Diencephalon (tissue), 1 donor: Measurements from ENCODE around the gene LRP6. TPM values are rescaled to one million over a fixed set of nuclear protein-coding genes. Genes with fewer than 3 reads are reported as not detected.

Source experiments
- small RNA-seq: library from RNA; depleted of rRNA; stranded (forward); fragments of <200 nt; gene quantifications from one replicate; pipeline ENCODE3, GENCODE V24; 2014
- total RNA-seq: library from RNA; depleted of rRNA; stranded (reverse); fragments of >200 nt; gene quantifications from one replicate; pipeline ENCODE4 v1.2.3, GENCODE V29; 2014

The LRP6 gene
- 58.6 TPM for total RNA-seq

GRCh38 chr12:12266873-12267741 is at the start of gene LRP6:
Gene LRP6, minus strand, starts transcription at chr12:12267044. Its CDS starts 309 bp downstream, at chr12:12266735.

GRCh38 chr12:12070674-12071656 is 195.9 kb downstream of the LRP6 start, which contains the start of gene BCL2L14:
Gene BCL2L14, plus strand, starts transcription at chr12:12070939. Its CDS starts 8,367 bp downstream, at chr12:12079306.

Small RNA genes within 50 kb of the gene (small RNA-seq; reads per million reads assigned to genes)
- not detected for gene RNU6-318P
- not detected for gene RNU6-545P

Other genes with a start within 250 kb of the LRP6 start
- not detected for gene BCL2L14, start 196.1 kb downstream of the LRP6 start, total RNA-seq
- 3.7 TPM for gene MANSC1, start 83.2 kb upstream of the LRP6 start, total RNA-seq
- gene BORCS5, start 90.0 kb upstream of the LRP6 start, total RNA-seq: 22.6 TPM